PFSK-1 (cell line): ENCODE measurements around the gene DAAM1.

Source experiments
- FOXP2 ChIP-seq: optimal IDR thresholded peaks from 2 replicates; pipeline ENCODE3; 2011; ENCODE audit warnings: borderline replicate concordance, control low read depth, inconsistent platforms; ENCODE audit not compliant: insufficient read depth; ENCODE audit errors: extremely low read length, extremely low read depth
- POLR2AphosphoS5 ChIP-seq: IDR thresholded peaks from 2 replicates; pipeline ENCODE4 v1.6.1; 2012; ENCODE audit warnings: low read depth, mild to moderate bottlenecking, control low read depth, low read length, moderate library complexity
- SIN3A ChIP-seq: IDR thresholded peaks from 2 replicates; pipeline ENCODE4 v1.6.1; 2012; ENCODE audit warnings: mild to moderate bottlenecking, low read length, moderate library complexity, borderline replicate concordance; ENCODE audit not compliant: insufficient read depth
- TAF1 ChIP-seq: IDR thresholded peaks from 2 replicates; pipeline ENCODE4 v1.6.1; 2012; ENCODE audit warnings: low read length, control low read depth, borderline replicate concordance; ENCODE audit not compliant: insufficient read depth
- TF ChIP-seq, protein P1 (sequence below), 2 experiments: IDR thresholded peaks; 2 replicates each; pipeline versions ENCODE4 v1.6.1 to v1.8.0; 2011 to 2012; ENCODE audit warnings: low read depth in 2 of 2, low read length in 2 of 2, control low read depth in 1 of 2, inconsistent platforms in 1 of 2, mild to moderate bottlenecking in 1 of 2, moderate library complexity in 1 of 2; ENCODE audit not compliant: insufficient read depth in 1 of 2

DNA sequence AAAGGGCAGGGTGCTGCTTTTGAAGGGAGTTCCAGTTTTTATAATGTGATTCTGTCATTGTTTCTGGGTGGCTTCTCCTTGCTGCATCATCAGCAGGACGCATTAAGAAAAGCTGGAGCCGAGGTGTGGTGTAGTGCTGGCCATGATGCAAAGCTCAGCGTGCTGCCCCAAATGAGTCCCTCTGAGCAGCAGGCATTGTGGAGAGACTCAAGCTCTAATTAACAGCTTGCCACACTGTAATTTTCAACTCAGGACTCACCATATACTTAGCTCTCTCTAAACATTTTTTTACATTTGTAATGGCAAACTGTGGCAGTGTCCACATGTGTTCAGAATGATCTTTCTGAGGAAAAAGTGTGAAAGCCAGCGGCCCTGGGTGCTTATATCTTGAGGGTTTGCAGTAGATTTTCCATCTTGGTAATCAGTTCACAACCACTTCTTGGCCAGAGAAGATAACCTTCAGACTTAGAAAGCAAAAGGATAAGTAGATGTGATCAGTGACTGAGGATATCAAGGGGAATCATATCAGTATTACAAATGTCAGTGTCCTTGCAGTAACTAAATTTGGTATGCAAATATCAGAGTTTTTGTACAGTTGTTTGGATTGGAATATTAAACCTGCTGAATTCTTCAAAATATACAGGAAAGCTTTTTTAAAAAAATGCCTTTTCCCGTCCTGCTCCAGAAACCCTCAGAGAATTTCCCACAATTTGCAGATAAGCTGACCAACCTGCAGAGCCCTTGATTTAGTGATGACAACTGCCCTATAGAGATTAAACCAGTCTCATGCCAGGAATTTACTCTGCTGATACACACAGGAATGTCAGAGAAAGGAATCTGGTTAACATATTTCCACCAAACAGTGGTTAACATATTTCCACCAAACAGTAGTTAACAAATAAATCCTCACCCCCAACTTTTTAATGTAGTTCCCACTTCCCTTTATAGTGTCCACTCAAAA lies 63.6 kb downstream of the DAAM1 start:
- TF ChIP-seq, protein P1, sequence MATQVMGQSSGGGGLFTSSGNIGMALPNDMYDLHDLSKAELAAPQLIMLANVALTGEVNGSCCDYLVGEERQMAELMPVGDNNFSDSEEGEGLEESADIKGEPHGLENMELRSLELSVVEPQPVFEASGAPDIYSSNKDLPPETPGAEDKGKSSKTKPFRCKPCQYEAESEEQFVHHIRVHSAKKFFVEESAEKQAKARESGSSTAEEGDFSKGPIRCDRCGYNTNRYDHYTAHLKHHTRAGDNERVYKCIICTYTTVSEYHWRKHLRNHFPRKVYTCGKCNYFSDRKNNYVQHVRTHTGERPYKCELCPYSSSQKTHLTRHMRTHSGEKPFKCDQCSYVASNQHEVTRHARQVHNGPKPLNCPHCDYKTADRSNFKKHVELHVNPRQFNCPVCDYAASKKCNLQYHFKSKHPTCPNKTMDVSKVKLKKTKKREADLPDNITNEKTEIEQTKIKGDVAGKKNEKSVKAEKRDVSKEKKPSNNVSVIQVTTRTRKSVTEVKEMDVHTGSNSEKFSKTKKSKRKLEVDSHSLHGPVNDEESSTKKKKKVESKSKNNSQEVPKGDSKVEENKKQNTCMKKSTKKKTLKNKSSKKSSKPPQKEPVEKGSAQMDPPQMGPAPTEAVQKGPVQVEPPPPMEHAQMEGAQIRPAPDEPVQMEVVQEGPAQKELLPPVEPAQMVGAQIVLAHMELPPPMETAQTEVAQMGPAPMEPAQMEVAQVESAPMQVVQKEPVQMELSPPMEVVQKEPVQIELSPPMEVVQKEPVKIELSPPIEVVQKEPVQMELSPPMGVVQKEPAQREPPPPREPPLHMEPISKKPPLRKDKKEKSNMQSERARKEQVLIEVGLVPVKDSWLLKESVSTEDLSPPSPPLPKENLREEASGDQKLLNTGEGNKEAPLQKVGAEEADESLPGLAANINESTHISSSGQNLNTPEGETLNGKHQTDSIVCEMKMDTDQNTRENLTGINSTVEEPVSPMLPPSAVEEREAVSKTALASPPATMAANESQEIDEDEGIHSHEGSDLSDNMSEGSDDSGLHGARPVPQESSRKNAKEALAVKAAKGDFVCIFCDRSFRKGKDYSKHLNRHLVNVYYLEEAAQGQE (IDR thresholded peaks at IDR 0.05; ENCODE audit: insufficient read depth in 1 of 2, low read depth in 2 of 2, low read length in 2 of 2): no peak
- TF ChIP-seq TAF1: no peak
- no peak for TF ChIP-seq POLR2AphosphoS5
- TF ChIP-seq FOXP2: no peak
- no peak for TF ChIP-seq SIN3A
